Loucy (cell line): ENCODE measurements around the gene NELL2.

ENCODE experiments used
- H2AFZ ChIP-seq: fragments of 200-600 bp; sonication (generic); 2 replicates; pipeline ENCODE4 v1.6.0; 2016; ENCODE audit warnings: antibody characterized with exemption, mild to moderate bottlenecking, low read length, moderate library complexity
- H3F3A ChIP-seq: fragments of 200-600 bp; 2 replicates; pipeline ENCODE4 v1.6.0; 2016; ENCODE audit warnings: antibody characterized with exemption, low read depth, mild to moderate bottlenecking
- H3K27me3 ChIP-seq: fragments of 200-600 bp; sonication (generic); 2 replicates; pipeline ENCODE4 v1.6.1; 2014; ENCODE audit warnings: low read length, mild to moderate bottlenecking; ENCODE audit not compliant: insufficient read depth, poor library complexity, severe bottlenecking
- H3K36me3 ChIP-seq: fragments of 200-600 bp; sonication (generic); 2 replicates; pipeline ENCODE4 v1.6.1; 2016; ENCODE audit warnings: low read length; ENCODE audit not compliant: insufficient read depth
- H3K4me1 ChIP-seq: fragments of 200-600 bp; sonication (generic); 2 replicates; pipeline ENCODE4 v1.5.1; 2014; ENCODE audit warnings: low read length, mild to moderate bottlenecking; ENCODE audit not compliant: insufficient read depth, poor library complexity, severe bottlenecking
- H3K4me2 ChIP-seq: fragments of 200-600 bp; sonication (generic); 2 replicates; pipeline ENCODE4 v1.6.0; 2014; ENCODE audit warnings: antibody characterized with exemption, low read length, low read depth, mild to moderate bottlenecking; ENCODE audit not compliant: poor library complexity, severe bottlenecking
- H3K4me3 ChIP-seq: fragments of 200-600 bp; sonication (generic); 2 replicates; pipeline ENCODE4 v1.5.1; 2014; ENCODE audit warnings: low read length, mild to moderate bottlenecking, mixed read lengths; ENCODE audit not compliant: poor library complexity, severe bottlenecking
- H3K79me2 ChIP-seq: fragments of 200-600 bp; sonication (generic); 2 replicates; pipeline ENCODE4 v1.6.1; 2014; ENCODE audit warnings: low read length; ENCODE audit not compliant: insufficient read depth
- H3K9ac ChIP-seq: fragments of 200-600 bp; sonication (generic); 2 replicates; pipeline ENCODE4 v1.6.0; 2014; ENCODE audit warnings: mild to moderate bottlenecking, low read depth, low read length, moderate library complexity; ENCODE audit not compliant: poor library complexity, severe bottlenecking
- H3K9me2 ChIP-seq: fragments of 200-600 bp; sonication (generic); replicated peaks from 2 replicates; pipeline ENCODE4 v1.6.1; 2016; ENCODE audit warnings: low read depth, low read length, mixed read lengths
- H3K9me3 ChIP-seq: fragments of 200-600 bp; sonication (generic); 2 replicates; pipeline ENCODE4 v1.6.1; 2014; ENCODE audit warnings: mild to moderate bottlenecking, antibody characterized with exemption, low read length, low read depth; ENCODE audit not compliant: insufficient read depth
- H4K20me1 ChIP-seq: fragments of 200-600 bp; sonication (generic); 2 replicates; pipeline ENCODE4 v1.6.0; 2014; ENCODE audit warnings: antibody characterized with exemption, low read length, mild to moderate bottlenecking; ENCODE audit not compliant: insufficient read depth, poor library complexity, severe bottlenecking
- EZH2phosphoT487 ChIP-seq: fragments of 200-600 bp; IDR thresholded peaks from 2 replicates; pipeline ENCODE4 v1.6.1; 2018; ENCODE audit warnings: antibody characterized with exemption, mild to moderate bottlenecking, moderate library complexity, borderline replicate concordance
- TF ChIP-seq, protein P1 (sequence below): fragments of 200-600 bp; sonication (generic); conservative IDR thresholded peaks from 2 replicates; pipeline ENCODE4 v1.5.1; 2014; ENCODE audit warnings: mild to moderate bottlenecking, antibody characterized with exemption, low read length

The NELL2 gene

DNA sequence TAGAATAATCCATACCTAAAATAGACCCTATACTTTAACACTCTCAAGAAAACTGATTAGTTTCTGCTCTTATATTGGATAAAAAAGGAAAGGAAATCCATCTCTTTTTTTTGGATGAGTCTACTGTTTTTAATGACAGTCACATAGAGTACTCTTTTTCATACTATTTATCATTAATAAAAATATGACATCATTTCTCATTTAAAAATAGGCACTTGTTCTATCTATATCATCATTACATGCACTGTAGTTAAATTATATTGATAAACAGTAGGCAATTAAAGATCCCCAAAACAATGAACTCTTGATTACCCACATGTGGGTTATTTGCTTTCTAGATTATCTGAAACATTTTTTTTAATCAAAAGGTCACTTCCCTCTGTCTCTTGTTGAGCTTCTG is 338.8 kb downstream of the NELL2 start:
- Histone ChIP-seq H4K20me1 (no peaks in the 10 kb centered on the region), H3K9ac (no peak overlapping the region), H3K36me3 (no peaks in the 10 kb centered on the region), H3K4me1 (no peaks in the 10 kb centered on the region), H3K27me3 (no peaks in the 10 kb centered on the region), H3K4me3 (no peak overlapping the region), H2AFZ (no peak overlapping the region), H3K79me2 (no peaks in the 10 kb centered on the region), H3K4me2 (no peak overlapping the region), H3K9me2 (no peaks in the 10 kb centered on the region), H3F3A (no peaks in the 10 kb centered on the region), H3K9me3 (no peaks in the 10 kb centered on the region)
- no peak for TF ChIP-seq EZH2phosphoT487
- TF ChIP-seq, protein P1, sequence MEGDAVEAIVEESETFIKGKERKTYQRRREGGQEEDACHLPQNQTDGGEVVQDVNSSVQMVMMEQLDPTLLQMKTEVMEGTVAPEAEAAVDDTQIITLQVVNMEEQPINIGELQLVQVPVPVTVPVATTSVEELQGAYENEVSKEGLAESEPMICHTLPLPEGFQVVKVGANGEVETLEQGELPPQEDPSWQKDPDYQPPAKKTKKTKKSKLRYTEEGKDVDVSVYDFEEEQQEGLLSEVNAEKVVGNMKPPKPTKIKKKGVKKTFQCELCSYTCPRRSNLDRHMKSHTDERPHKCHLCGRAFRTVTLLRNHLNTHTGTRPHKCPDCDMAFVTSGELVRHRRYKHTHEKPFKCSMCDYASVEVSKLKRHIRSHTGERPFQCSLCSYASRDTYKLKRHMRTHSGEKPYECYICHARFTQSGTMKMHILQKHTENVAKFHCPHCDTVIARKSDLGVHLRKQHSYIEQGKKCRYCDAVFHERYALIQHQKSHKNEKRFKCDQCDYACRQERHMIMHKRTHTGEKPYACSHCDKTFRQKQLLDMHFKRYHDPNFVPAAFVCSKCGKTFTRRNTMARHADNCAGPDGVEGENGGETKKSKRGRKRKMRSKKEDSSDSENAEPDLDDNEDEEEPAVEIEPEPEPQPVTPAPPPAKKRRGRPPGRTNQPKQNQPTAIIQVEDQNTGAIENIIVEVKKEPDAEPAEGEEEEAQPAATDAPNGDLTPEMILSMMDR: no peak

DNA sequence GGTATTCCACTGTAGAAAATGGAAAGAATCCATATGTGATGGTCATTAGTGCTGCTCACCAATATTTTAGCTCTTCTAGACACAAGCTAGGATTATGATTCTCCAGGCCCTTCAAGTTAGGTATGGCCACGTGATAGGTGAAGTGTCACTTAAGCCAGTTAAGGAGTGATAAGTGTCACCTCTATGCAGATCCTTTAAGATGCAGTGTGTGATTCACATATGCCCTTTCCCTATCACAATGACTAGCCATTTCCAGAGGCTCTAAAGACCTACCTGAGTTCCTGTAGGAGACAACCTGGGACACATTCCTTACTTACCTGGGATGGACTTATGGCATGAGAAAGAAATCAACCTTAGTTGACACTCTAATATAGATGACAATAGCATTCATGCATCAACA is 343.2 kb downstream of the NELL2 start:
- H3K4me2 ChIP-seq: no peak overlapping the region
- no peak overlapping the region for H3K4me3 ChIP-seq
- no peak for TF ChIP-seq EZH2phosphoT487
- TF ChIP-seq, protein P1: no peak
- no peaks in the 10 kb centered on the region for H3K9me3 ChIP-seq
- H3K27me3 ChIP-seq: no peaks in the 10 kb centered on the region
- no peak overlapping the region for H3K9ac ChIP-seq
- no peaks in the 10 kb centered on the region for H3K79me2 ChIP-seq
- no peaks in the 10 kb centered on the region for H3K36me3 ChIP-seq
- H2AFZ ChIP-seq: no peak overlapping the region
- H4K20me1 ChIP-seq: no peaks in the 10 kb centered on the region
- no peaks in the 10 kb centered on the region for H3F3A ChIP-seq
- H3K9me2 ChIP-seq: no peaks in the 10 kb centered on the region
- no peaks in the 10 kb centered on the region for H3K4me1 ChIP-seq

GRCh38 chr12:44531320-44531971 is 344.7 kb downstream of the NELL2 start:
- H3K9me3 ChIP-seq: no peaks in the 10 kb centered on the region
- H3K9ac ChIP-seq: no peak overlapping the region
- no peaks in the 10 kb centered on the region for H3K4me1 ChIP-seq
- H3F3A ChIP-seq: no peaks in the 10 kb centered on the region
- H3K36me3 ChIP-seq: no peaks in the 10 kb centered on the region
- no peak overlapping the region for H3K4me3 ChIP-seq
- H3K27me3 ChIP-seq: no peaks in the 10 kb centered on the region
- no peaks in the 10 kb centered on the region for H3K79me2 ChIP-seq
- no peak overlapping the region for H2AFZ ChIP-seq
- H4K20me1 ChIP-seq: no peaks in the 10 kb centered on the region
- TF ChIP-seq, protein P1: no peak
- TF ChIP-seq EZH2phosphoT487: no peak
- no peak overlapping the region for H3K4me2 ChIP-seq
- no peaks in the 10 kb centered on the region for H3K9me2 ChIP-seq
